Choroid plexus epithelial cell (primary cell): Measurements from ENCODE around the gene PRELID1.

Source experiments
- DNase-seq: peaks from one replicate; pipeline ENCODE4 v3.0.0-alpha.2; 2010; ENCODE audit warnings: low read depth
- H3K4me3 ChIP-seq: 2 replicates; pipeline ENCODE4 v1.5.1; 2011; ENCODE audit warnings: low read depth, mild to moderate bottlenecking, control low read depth, low read length, moderate library complexity
- TF ChIP-seq, protein P1 (sequence below): conservative IDR thresholded peaks from 2 replicates; pipeline ENCODE4 v1.5.1; 2011; ENCODE audit warnings: low read depth, mild to moderate bottlenecking, control low read depth, inconsistent platforms, low read length, moderate library complexity

Gene PRELID1

DNA sequence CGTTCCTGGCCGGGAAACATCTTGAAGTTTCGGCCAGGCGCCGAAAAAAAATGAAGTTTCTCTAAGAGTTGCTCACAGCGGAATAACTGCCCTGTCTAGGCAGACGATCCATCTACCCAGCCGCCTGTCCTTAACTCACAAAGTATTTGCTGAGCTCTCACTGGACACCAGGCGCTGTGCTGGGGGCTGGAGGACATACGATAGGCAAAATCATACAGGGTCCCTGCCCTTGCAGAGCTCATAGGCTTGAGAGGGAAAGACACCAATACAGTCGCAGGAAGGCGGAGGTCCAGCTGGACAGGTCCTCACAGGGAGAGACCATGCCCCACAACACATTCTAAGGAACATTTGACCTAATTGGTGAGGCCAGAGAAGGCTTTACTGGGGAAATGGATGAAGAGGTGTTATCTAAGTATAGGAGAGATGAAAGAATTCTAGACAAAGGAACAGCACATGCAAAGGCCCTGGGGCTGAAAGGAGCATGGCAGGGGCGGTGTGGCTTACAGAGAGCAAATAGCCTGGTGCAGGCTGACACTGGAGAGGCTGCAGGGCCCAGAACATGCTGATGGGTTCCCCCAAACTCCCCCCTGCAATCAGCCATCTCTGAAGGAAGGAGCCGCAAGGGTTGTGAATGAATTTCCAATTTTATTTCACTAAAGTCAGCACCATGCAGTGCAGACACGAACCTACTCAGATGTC lies 10.1 kb downstream of the PRELID1 start:
- TF ChIP-seq, protein P1, sequence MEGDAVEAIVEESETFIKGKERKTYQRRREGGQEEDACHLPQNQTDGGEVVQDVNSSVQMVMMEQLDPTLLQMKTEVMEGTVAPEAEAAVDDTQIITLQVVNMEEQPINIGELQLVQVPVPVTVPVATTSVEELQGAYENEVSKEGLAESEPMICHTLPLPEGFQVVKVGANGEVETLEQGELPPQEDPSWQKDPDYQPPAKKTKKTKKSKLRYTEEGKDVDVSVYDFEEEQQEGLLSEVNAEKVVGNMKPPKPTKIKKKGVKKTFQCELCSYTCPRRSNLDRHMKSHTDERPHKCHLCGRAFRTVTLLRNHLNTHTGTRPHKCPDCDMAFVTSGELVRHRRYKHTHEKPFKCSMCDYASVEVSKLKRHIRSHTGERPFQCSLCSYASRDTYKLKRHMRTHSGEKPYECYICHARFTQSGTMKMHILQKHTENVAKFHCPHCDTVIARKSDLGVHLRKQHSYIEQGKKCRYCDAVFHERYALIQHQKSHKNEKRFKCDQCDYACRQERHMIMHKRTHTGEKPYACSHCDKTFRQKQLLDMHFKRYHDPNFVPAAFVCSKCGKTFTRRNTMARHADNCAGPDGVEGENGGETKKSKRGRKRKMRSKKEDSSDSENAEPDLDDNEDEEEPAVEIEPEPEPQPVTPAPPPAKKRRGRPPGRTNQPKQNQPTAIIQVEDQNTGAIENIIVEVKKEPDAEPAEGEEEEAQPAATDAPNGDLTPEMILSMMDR, result no peak
- no peak for DNase-seq
- H3K4me3 ChIP-seq, result no peak overlapping the region

DNA sequence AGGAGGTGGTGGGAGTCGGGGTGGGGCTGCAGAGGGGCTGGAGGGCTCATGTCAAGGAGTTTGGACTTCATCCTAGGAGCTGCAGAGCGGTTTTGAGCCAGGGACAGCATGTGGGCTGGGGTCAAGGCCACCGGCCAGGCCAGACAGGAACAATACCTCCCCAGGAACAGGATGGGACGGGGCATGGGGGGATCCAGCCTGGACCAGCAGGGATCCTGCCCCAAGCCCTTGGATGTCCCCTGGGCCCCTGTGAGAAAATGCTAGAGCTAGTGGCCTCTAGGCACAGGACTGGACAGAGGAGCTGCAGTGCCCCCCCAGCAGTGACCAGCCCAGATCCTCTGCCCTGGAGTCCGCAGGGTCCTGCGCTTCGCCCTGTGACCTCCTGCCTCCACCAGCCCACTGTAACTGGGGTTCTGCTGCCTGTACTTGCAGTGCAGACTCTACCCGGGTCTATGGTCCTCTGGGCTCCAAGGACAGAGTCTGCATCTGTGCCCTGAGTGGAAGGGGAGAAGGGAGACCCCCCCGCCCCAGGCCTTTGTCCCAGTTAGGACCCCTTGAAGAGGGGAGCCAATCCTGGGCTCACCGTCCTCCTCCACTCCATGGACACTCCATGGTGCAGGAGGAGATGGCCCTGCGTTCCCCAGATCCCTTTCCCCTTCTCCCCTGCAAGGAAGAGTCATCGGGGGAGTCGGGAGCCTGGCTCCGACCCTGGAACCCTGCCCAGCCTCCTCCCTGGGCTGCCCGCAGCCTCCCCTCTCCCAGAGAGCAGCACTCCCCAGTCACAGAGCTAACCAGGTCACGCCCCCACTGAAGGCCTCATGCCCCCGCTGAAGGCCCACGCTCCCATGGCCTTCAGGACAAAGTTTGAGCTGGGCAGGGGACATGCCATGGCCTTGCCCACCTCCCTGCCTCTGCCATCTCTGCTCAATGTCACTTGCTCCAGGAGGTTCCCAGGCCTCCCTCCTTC lies 11.1 kb downstream of the PRELID1 start:
- H3K4me3 ChIP-seq, result no peak overlapping the region
- DNase-seq, result no peak
- TF ChIP-seq, protein P1, result no peak

DNA sequence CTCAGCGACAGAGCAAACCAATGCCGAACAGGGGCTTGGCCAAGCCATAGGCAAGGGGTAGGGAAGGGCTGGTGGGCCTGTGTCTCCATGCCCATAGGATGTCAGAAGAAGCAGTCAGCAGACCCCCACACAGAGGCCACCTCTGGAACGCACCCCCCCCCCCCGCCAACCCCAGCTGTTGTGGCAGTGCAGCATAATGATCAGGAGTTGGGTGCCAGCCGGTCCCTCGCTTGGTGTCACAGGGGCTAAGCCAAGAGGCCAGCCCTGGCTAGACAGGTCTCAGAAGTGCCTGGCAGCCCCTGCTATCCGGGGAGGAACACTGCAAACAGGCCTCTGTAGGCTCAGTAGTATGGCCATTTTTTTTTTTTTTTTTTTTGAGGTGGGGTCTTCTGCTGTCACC lies 11.8 kb downstream of the PRELID1 start:
- no peak overlapping the region for H3K4me3 ChIP-seq
- TF ChIP-seq, protein P1, result no peak
- DNase-seq, result no peak

DNA sequence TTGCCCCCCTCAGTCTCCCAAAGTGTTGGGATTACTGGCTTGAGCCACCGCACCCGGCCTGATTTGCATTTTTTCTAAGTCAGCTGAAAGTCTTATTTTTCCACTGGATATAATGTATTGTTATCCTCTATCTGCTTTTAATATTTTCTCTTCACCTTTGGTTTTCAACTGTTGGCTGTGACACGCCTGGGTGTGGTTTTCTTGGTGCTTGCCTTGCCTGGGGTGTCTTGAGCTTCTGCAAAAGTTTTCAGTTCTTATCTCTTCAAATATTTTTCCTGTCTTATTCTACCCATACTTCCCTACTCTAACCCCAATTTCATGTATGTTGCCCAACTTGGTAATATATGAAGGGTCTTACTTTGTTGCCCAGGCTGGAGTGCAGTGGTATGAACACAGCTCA lies 12.4 kb downstream of the PRELID1 start:
- no peak for DNase-seq
- no peak overlapping the region for H3K4me3 ChIP-seq
- TF ChIP-seq, protein P1, result no peak

DNA sequence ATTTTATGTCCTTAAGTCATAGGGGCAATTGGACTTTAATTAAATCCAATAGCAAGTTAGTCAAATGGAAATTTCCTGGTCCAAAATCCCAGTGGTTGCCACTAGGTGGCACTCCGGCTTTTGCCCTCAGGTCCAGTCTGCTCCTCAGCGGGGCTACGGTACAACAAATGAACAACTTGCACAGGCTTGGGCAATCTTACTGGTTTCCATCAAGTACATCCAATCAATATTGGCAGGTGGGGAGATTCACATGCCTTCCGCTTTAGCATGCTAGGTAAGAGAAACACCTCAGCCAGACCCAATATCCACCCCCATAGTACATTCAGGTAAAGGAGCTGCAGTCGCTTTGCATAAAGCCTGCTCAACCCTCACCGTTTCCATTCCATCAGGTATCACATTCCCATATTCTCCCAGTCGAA lies 14.4 kb downstream of the PRELID1 start:
- H3K4me3 ChIP-seq, result no peak overlapping the region
- peak; percentile 91 for DNase-seq
- TF ChIP-seq, protein P1, result peak; percentile 95

DNA sequence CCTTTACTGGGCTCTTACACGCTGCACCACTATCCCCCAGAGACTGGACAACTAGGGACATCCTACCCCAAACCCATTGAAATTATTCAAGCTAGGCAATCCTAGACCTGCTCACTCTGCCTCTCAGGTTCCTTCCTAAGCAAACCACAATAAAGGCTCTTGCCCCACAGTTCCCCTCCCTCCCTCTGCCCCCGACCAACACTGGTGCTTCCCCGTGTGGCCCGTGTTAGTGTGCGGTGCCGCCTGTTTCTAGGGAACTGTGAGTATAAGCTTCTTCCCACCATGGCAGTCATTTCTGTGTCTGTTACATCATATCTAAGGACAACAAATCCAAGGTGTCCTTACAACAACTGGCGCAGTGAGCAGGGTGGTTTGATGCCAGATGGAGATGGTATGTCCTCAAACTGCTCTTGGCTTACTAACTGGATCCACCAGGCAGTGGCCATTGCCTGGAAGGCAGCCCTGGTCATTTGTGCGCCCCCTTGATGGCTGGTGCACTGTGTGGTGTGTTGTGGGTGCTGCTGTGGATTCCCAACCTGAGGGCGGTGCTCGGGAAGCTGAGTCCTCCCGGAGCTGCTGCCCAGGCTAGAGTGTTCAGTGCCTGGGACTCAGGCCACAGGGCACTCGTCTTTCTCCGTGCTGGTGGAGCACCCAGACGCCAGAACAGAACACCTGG lies 16.5 kb downstream of the PRELID1 start:
- no peak for DNase-seq
- H3K4me3 ChIP-seq, result no peak overlapping the region
- TF ChIP-seq, protein P1, result no peak
